ENCODE measurements around the gene HSDL1.
"Not testable (repeated sequence)": the region's sequence is repeated elsewhere in the genome, so short reads cannot be mapped to it uniquely, and the experiment has no call there.

Gene HSDL1

DNA sequence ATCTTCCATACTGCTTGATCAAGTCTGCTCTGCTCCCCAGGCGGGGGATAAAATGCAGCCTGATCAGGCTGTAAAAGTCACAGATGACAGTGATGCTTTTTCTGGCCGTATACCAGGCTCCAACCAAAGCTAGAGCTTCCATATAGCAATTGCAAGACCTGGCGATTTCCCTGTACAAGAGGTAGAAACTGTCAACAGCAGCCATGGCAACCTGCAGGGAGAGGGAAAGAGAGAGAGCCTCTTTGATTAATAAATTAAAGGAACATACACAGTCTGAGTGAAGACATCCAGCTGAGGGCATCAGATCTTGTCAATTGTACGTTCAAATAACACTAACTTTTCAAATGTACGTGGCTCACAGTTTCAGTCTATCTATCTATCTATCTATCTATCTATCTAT, 13.9 kb downstream of the HSDL1 start:
- FAIRE-seq (no peak), DNase-seq (ENCODE audit: insufficient read length, low spot score) (no peak)
- TF ChIP-seq SPI1 (IDR thresholded peaks at IDR 0.05; ENCODE audit: low read depth, low read length) (no peak), POU2F2 (IDR thresholded peaks at IDR 0.05; ENCODE audit: low read depth, low read length) (no peak), TAF1 (IDR thresholded peaks at IDR 0.05; ENCODE audit: low read depth, low read length) (no peak), PAX5 (IDR thresholded peaks at IDR 0.05; ENCODE audit: insufficient read depth, low read length, severe bottlenecking) (no peak), POLR2A (IDR thresholded peaks at IDR 0.05; ENCODE audit: low read depth, low read length) (no peak), POLR2AphosphoS5 (IDR thresholded peaks at IDR 0.05; ENCODE audit: low read depth, low read length) (no peak)

GRCh38 chr16:84124257-84125073, 20.5 kb downstream of the HSDL1 start:
- FAIRE-seq: no peak
- TF ChIP-seq POU2F2 (IDR thresholded peaks at IDR 0.05; ENCODE audit: low read depth, low read length): no peak
- TF ChIP-seq TAF1 (IDR thresholded peaks at IDR 0.05; ENCODE audit: low read depth, low read length): no peak
- TF ChIP-seq SPI1 (IDR thresholded peaks at IDR 0.05; ENCODE audit: low read depth, low read length): no peak
- no peak for TF ChIP-seq POLR2A (IDR thresholded peaks at IDR 0.05; ENCODE audit: low read depth, low read length)
- TF ChIP-seq PAX5 (IDR thresholded peaks at IDR 0.05; ENCODE audit: insufficient read depth, low read length, severe bottlenecking): no peak
- no peak for TF ChIP-seq POLR2AphosphoS5 (IDR thresholded peaks at IDR 0.05; ENCODE audit: low read depth, low read length)
- no peak for DNase-seq (ENCODE audit: insufficient read length, low spot score)

- no peak for TF ChIP-seq POU2F2 (IDR thresholded peaks at IDR 0.05; ENCODE audit: low read depth, low read length)
- TF ChIP-seq TAF1 (IDR thresholded peaks at IDR 0.05; ENCODE audit: low read depth, low read length): no peak
- TF ChIP-seq SPI1 (IDR thresholded peaks at IDR 0.05; ENCODE audit: low read depth, low read length): no peak
- TF ChIP-seq POLR2A (IDR thresholded peaks at IDR 0.05; ENCODE audit: low read depth, low read length): no peak
- TF ChIP-seq POLR2AphosphoS5 (IDR thresholded peaks at IDR 0.05; ENCODE audit: low read depth, low read length): no peak
- TF ChIP-seq PAX5 (IDR thresholded peaks at IDR 0.05; ENCODE audit: insufficient read depth, low read length, severe bottlenecking): no peak
- DNase-seq (ENCODE audit: insufficient read length, low spot score) (no peak), FAIRE-seq (no peak)
Observed at GRCh38 chr16:84121007-84121406, 24.0 kb downstream of the HSDL1 start.

GRCh38 chr16:84120023-84120422, 25.0 kb downstream of the HSDL1 start:
- no peak for FAIRE-seq

DNA sequence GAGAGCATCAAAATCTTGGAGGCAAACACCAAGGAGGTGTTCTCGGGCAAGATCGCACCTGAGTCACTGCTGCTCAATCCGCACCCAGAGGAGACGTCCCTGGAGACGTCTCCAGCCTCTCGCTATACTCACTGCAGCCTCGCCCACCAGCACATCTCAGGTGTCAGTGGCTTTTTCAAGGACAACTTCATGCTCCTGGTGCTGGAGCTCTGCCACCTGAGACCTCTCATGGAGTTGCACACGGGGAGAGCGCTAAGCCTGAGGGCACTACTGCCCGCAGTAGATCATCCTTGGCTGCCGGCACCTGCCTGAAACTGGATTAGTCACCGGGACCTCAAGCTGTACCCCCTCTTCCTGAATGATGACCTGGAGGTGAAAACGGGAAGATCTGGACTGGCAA, 25.6 kb downstream of the HSDL1 start:
- DNase-seq (ENCODE audit: insufficient read length, low spot score) (no peak), FAIRE-seq (no peak)
- TF ChIP-seq TAF1 (IDR thresholded peaks at IDR 0.05; ENCODE audit: low read depth, low read length): no peak
- TF ChIP-seq SPI1 (IDR thresholded peaks at IDR 0.05; ENCODE audit: low read depth, low read length): no peak
- no peak for TF ChIP-seq POU2F2 (IDR thresholded peaks at IDR 0.05; ENCODE audit: low read depth, low read length)
- no peak for TF ChIP-seq POLR2AphosphoS5 (IDR thresholded peaks at IDR 0.05; ENCODE audit: low read depth, low read length)
- no peak for TF ChIP-seq POLR2A (IDR thresholded peaks at IDR 0.05; ENCODE audit: low read depth, low read length)
- no peak for TF ChIP-seq PAX5 (IDR thresholded peaks at IDR 0.05; ENCODE audit: insufficient read depth, low read length, severe bottlenecking)

More at GRCh38 chr16:84120023-84120422, 25.0 kb downstream of the HSDL1 start:
- no peak for TF ChIP-seq POLR2AphosphoS5 (IDR thresholded peaks at IDR 0.05; ENCODE audit: low read depth, low read length)
- DNase-seq (ENCODE audit: insufficient read length, low spot score): no peak

DNA sequence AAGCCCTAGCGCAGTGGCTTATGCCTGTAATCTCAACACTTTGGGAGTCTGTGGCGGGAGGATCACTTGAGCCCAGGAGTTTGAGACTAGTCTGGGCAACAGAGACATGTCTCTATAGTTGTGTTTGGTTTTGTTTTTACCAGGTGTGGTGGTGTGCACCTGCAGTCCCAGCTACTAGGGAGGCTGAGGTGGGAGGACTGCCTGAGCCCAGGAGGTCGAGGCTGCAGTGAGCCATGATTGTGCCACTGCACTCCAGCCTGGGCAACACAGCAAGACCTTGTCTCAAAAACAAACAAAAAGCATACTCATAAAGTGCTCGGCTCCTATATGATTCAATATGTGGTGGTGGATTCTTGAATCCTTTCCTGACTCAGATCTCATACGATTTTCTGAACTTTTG, 26.7 kb downstream of the HSDL1 start:
- not testable (repeated sequence) for DNase-seq (ENCODE audit: insufficient read length, low spot score); FAIRE-seq

GRCh38 chr16:84117494-84117843, 27.5 kb downstream of the HSDL1 start:
- peak; percentile 77 for FAIRE-seq
- peak; percentile 43 for DNase-seq (ENCODE audit: insufficient read length, low spot score)

DNA sequence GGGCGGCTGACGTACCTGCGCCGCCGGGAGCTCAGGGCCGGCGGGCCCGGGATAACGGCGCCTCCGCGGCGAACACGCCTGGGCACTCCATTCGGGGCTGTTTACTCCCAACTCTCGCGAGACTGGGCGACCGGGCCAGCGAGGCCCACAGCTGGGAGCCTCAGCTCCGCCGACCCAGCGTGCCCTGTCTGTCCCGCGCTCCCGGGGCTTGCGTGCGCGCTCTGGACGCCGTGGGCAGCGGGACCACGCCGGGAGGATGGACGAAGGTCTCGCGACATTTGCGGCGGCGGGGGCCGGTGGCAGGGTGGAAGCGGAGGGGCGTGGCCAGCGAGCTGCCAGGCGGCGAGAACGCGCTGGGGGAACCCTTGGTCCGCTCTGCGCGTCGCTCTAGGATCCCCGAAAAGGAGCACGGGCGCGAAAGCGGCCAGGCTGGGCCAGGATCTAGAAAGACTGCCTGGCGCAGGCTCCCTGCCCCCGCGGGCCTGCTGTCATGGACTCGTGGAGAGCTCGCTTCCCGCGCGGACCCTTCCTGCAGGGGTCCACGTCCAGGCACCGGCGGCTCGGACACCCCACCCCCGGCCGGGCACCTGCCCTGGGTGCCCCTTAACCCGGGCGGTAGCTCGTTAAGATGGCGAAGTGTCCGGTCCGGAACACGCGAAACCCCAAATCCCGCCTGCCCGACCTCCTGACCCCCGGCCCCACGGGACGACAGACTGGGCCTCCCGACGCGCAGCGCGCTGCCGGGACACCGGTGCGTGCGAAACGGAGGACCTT, 28.1 kb downstream of the HSDL1 start, which contains the start of gene MBTPS1:
Gene MBTPS1, minus strand, starts transcription at position 223 of the 774 bp plus-strand sequence. CDS start 15,159 bp downstream, outside the sequence.
- TF ChIP-seq TAF1 (IDR thresholded peaks at IDR 0.05; ENCODE audit: low read depth, low read length) (peak; percentile 63; the same call in 1 of the 2 replicates), POLR2A (IDR thresholded peaks at IDR 0.05; ENCODE audit: low read depth, low read length) (peak; percentile 65; the same call in 1 of the 2 replicates), POLR2AphosphoS5 (IDR thresholded peaks at IDR 0.05; ENCODE audit: low read depth, low read length) (peak; percentile 80), PAX5 (IDR thresholded peaks at IDR 0.05; ENCODE audit: insufficient read depth, low read length, severe bottlenecking) (no peak), POU2F2 (IDR thresholded peaks at IDR 0.05; ENCODE audit: low read depth, low read length) (no peak), SPI1 (IDR thresholded peaks at IDR 0.05; ENCODE audit: low read depth, low read length) (no peak)
- FAIRE-seq: peak; percentile 97
- peak; percentile 95 for DNase-seq (ENCODE audit: insufficient read length, low spot score)

More at GRCh38 chr16:84117494-84117843, 27.5 kb downstream of the HSDL1 start:
- no peak for TF ChIP-seq SPI1 (IDR thresholded peaks at IDR 0.05; ENCODE audit: low read depth, low read length)
- no peak for TF ChIP-seq PAX5 (IDR thresholded peaks at IDR 0.05; ENCODE audit: insufficient read depth, low read length, severe bottlenecking)

DNA sequence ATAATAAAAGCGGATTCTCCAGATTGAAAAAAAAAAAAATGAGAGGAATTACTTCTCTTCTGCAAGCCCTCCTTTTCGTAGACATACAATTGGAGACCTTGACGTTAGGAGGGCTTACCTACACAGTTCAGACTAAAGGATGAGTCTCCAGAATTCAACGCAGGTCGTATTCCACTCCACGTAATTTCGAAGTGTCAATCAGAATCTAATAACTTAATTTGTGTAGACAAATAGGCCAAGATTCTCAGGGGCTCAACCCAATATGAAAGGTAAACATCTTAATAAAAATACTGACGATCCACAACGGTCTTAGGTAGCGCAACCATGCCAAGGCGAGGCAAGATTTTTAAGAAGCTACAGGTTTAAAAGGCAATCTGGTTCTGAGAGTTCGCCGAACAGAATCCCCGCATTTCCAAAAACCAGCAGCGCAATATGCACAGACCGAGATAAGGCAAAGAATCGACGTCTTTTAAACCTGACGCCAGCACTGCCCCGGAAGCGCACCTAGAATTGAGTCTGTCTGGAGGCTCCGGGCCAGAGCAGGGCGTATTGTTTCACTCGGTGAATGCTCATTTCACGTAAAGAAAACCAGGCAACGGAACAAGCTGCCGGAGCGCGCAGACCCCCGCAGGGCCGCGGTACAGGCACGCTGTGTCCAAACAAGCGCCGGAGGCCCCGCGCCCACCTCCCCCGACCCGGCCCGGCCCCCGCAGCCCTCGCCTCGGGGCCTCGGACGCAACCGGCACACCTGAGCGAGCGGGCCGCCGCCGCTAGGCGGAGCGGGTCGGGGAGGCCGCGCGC, 28.9 kb downstream of the HSDL1 start:
- peak; percentile 25 for DNase-seq (ENCODE audit: insufficient read length, low spot score)
- FAIRE-seq: no peak
- no peak; the same call in 1 of the 2 replicates for TF ChIP-seq POLR2AphosphoS5 (IDR thresholded peaks at IDR 0.05; ENCODE audit: low read depth, low read length)

GRCh38 chr16:84111949-84112348, 33.0 kb downstream of the HSDL1 start:
- FAIRE-seq; DNase-seq (ENCODE audit: insufficient read length, low spot score): not testable (repeated sequence)

Data from GM12891 (cell line).